Esophagus squamous epithelium (tissue), 5 donors: ENCODE data around the gene CTIF. TPM values are rescaled to one million over a fixed set of nuclear protein-coding genes. Genes with fewer than 3 reads are reported as not detected.

ENCODE experiments used
- DNase-seq: peaks from one replicate; lab custom pipeline; 2025; lab: John Stamatoyannopoulos, UW
- H3K27ac ChIP-seq, 4 donors: fragments of 200-600 bp; sonication (generic); one replicate each; pipeline ENCODE4 v1.5.1; 2016 to 2019; ENCODE audit warnings: mild to moderate bottlenecking in 1 of 4
- H3K27me3 ChIP-seq, 4 donors: fragments of 200-600 bp; sonication (generic); 1 replicate in 3 of 4; 2 replicates in 1 of 4; pipeline versions ENCODE4 v1.5.1 to v1.6.0; 2017 to 2021; ENCODE audit warnings: antibody characterized with exemption in 1 of 4
- H3K36me3 ChIP-seq, 3 donors: fragments of 200-600 bp; sonication (generic); one replicate each; pipeline ENCODE4 v1.5.1; 2016 to 2019
- H3K4me1 ChIP-seq, 3 donors: fragments of 200-600 bp; sonication (generic); one replicate each; pipeline ENCODE4 v1.5.1; 2017 to 2019
- H3K4me3 ChIP-seq, 4 donors: fragments of 200-600 bp; sonication (generic); 1 replicate in 3 of 4; 2 replicates in 1 of 4; pipeline ENCODE4 v1.5.1; 2016 to 2019; ENCODE audit warnings: mild to moderate bottlenecking in 2 of 4, moderate library complexity in 1 of 4
- H3K9me3 ChIP-seq, 3 donors: fragments of 200-600 bp; sonication (generic); one replicate each; pipeline ENCODE4 v1.5.1; 2016 to 2019
- CTCF ChIP-seq, 6 experiments: fragments of 450-650 bp in 4 of 6; fragments of 200-600 bp in 2 of 6; sonication (generic) in 2 of 6; IDR thresholded peaks; one replicate each; pipeline ENCODE4 v1.5.1; 2016 to 2019; ENCODE audit warnings: antibody characterized with exemption in 6 of 6, mild to moderate bottlenecking in 4 of 6, moderate library complexity in 4 of 6
- POLR2A ChIP-seq, 4 donors: fragments of 450-650 bp; IDR thresholded peaks; one replicate each; pipeline ENCODE4 v1.6.1; 2017; ENCODE audit warnings: antibody characterized with exemption in 4 of 4, mild to moderate bottlenecking in 4 of 4, moderate library complexity in 3 of 4
- WGBS, 2 donors: methylation state at CpG; one replicate each; pipeline ENCODE4 v1.1.5; 2018; 5-methylcytosine and 5-hydroxymethylcytosine counted together
- intact Hi-C: fragments of 100-400 bp; cut with DNase I; formaldehyde crosslinking; loops from one replicate; pipeline ENCODE4 v1.15.0; 2022
- total RNA-seq, 4 donors: library from RNA; depleted of rRNA; stranded (reverse); fragments of >200 nt; gene quantifications; one replicate each; pipeline ENCODE4 v1.1.0, GENCODE V29; 2016
- donor health status: DM: yes; HTN: yes; CAD: no.

CTIF gene
- total RNA-seq, 4 donors from 2014 or later = 4.7 to 24.2 (median 10.2) TPM

GRCh38 chr18:48514786-48515185, 24.0 kb upstream of the CTIF start:
- no peaks in the 10 kb centered on the region for H3K4me1 ChIP-seq
- WGBS, 2 donors = 82 to 84% methylated on average over 9 to 11 of the region's 11 CpGs
- H3K27me3 ChIP-seq = peaks cover 0 to 8% (median 0%) of the 10 kb centered on the region in 4 donors
- intact Hi-C loops = no loop called here
- DNase-seq = no peak
- H3K27ac ChIP-seq = no peak overlapping the region
- no peaks in the 10 kb centered on the region for H3K36me3 ChIP-seq
- no peaks in the 10 kb centered on the region for H3K9me3 ChIP-seq
- H3K4me3 ChIP-seq = no peak overlapping the region
- TF ChIP-seq POLR2A (IDR thresholded peaks at IDR 0.05) = no peak
- TF ChIP-seq CTCF (IDR thresholded peaks at IDR 0.05) = no peak

- no peak for DNase-seq
- no peaks in the 10 kb centered on the region for H3K4me1 ChIP-seq
- H3K27ac ChIP-seq = no peak overlapping the region
- peaks cover 0 to 18% (median 0%) of the 10 kb centered on the region in 4 donors for H3K27me3 ChIP-seq
- H3K4me3 ChIP-seq = no peak overlapping the region
- H3K9me3 ChIP-seq = no peaks in the 10 kb centered on the region
- 74 to 78% methylated on average over 3 to 7 of the region's 7 CpGs for WGBS, 2 donors
- no peaks in the 10 kb centered on the region for H3K36me3 ChIP-seq
- no peak for TF ChIP-seq CTCF (IDR thresholded peaks at IDR 0.05)
- intact Hi-C loops = no loop called here
These were observed 21.8 kb upstream of the CTIF start for GRCh38 chr18:48517048-48517447.

GRCh38 chr18:48519431-48520100, 19.3 kb upstream of the CTIF start:
- no peak for DNase-seq
- intact Hi-C loops = no loop called here
- Histone ChIP-seq H3K4me1 (no peaks in the 10 kb centered on the region), H3K4me3 (no peak overlapping the region), H3K9me3 (no peaks in the 10 kb centered on the region), H3K27me3 (peaks cover 0 to 22% (median 0%) of the 10 kb centered on the region in 4 donors), H3K27ac (no peak overlapping the region), H3K36me3 (no peaks in the 10 kb centered on the region)
- no peak for TF ChIP-seq POLR2A (IDR thresholded peaks at IDR 0.05)
- TF ChIP-seq CTCF (IDR thresholded peaks at IDR 0.05) = no peak
- whole genome bisulfite sequencing, 2 donors = 61 to 70% methylated on average over 5 of the region's 5 CpGs

- no peak for DNase-seq
- intact Hi-C loops = no loop called here
- no peaks in the 10 kb centered on the region for H3K36me3 ChIP-seq
These were observed 17.1 kb upstream of the CTIF start for GRCh38 chr18:48521723-48522122.

More at GRCh38 chr18:48521723-48522122, 17.1 kb upstream of the CTIF start:
- no peaks in the 10 kb centered on the region for H3K9me3 ChIP-seq
- H3K27me3 ChIP-seq = peaks cover 0 to 26% (median 0%) of the 10 kb centered on the region in 4 donors
- no peak overlapping the region for H3K27ac ChIP-seq
- no peaks in the 10 kb centered on the region for H3K4me1 ChIP-seq
- 84 to 100% methylated on average over 2 to 3 of the region's 5 CpGs for WGBS, 2 donors
- TF ChIP-seq POLR2A (IDR thresholded peaks at IDR 0.05) (no peak), CTCF (IDR thresholded peaks at IDR 0.05) (no peak)
- no peak overlapping the region for H3K4me3 ChIP-seq
